WERI-Rb-1 (cell line): ENCODE results near the gene SHH.

Experiments
- DNase-seq: peaks from one replicate; pipeline ENCODE4 v3.0.0-alpha.2; 2020
- H3K27ac ChIP-seq: fragments of 250-450 bp; sonication (Bioruptor Pico); 2 replicates; pipeline ENCODE4 v1.5.1; 2020; ENCODE audit warnings: mild to moderate bottlenecking, moderate library complexity
- H3K27me3 ChIP-seq: fragments of 250-450 bp; sonication (Bioruptor Pico); 2 replicates; pipeline ENCODE4 v1.5.1; 2021; ENCODE audit warnings: mild to moderate bottlenecking, low read depth, moderate library complexity; ENCODE audit not compliant: insufficient read depth, severe bottlenecking
- H3K36me3 ChIP-seq: fragments of 250-450 bp; sonication (Bioruptor Pico); 2 replicates; pipeline ENCODE4 v1.5.1; 2020; ENCODE audit warnings: mild to moderate bottlenecking, moderate library complexity
- H3K4me3 ChIP-seq: 2 replicates; pipeline ENCODE4 v1.5.1; 2011; ENCODE audit warnings: low read depth, mild to moderate bottlenecking, control low read depth, low read length
- H3K9me3 ChIP-seq: fragments of 250-450 bp; sonication (Bioruptor Pico); 2 replicates; pipeline ENCODE4 v1.5.1; 2021; ENCODE audit warnings: mild to moderate bottlenecking, moderate library complexity; ENCODE audit not compliant: severe bottlenecking
- CTCF ChIP-seq: IDR thresholded peaks from 2 replicates; pipeline ENCODE4 v1.5.1; 2011; ENCODE audit warnings: low read depth, mild to moderate bottlenecking, control low read depth, inconsistent platforms, low read length

The SHH gene

DNA sequence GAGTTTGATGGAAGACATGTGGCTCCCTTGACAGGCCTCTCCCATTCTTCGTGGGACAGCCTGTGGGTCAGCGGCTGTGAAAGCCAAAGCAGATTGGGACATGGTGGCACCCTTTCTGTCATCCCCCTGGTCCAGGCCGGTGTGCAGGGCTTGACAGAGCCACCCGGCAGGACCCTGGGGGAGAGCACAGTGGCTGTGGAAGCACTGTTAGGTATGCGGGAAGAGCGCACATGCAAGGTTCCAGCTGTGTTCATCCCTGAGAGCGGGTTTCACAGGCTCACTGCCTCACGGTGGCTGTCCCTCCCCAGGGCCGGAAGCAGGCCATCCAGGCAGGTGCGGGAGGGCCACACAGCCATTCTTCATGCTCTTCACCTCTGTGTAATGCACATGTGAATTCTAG is 29.8 kb downstream of the SHH start:
- H3K9me3 ChIP-seq: no peaks in the 10 kb centered on the region
- no peak for TF ChIP-seq CTCF

DNA sequence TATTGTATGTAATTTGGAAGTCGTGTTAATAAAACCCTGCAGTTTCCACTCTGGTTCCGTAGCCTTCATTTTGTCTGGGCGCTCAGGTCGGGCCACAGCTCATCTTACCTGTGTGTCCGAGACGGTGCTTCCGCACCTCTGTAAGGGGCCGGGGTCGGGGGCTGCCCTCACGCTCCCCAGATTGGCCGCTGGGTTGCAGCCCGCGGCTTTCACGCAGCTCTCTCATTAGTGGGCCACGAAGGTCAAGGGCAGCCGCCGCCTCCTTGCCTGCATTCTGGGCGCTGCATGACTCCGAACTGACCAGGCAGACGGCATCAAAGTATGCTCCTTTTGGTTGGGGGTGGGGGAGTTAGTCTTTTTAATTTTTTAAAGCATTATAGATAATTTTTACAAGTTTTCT is 30.8 kb downstream of the SHH start:
- no peaks in the 10 kb centered on the region for H3K27me3 ChIP-seq

More for the DNA sequence above, 29.8 kb downstream of the SHH start:
- no peaks in the 10 kb centered on the region for H3K27me3 ChIP-seq
- peaks cover 22% of the 10 kb centered on the region for H3K36me3 ChIP-seq
- no peak overlapping the region for H3K4me3 ChIP-seq
- H3K27ac ChIP-seq: no peak overlapping the region
- no peak for DNase-seq

DNA sequence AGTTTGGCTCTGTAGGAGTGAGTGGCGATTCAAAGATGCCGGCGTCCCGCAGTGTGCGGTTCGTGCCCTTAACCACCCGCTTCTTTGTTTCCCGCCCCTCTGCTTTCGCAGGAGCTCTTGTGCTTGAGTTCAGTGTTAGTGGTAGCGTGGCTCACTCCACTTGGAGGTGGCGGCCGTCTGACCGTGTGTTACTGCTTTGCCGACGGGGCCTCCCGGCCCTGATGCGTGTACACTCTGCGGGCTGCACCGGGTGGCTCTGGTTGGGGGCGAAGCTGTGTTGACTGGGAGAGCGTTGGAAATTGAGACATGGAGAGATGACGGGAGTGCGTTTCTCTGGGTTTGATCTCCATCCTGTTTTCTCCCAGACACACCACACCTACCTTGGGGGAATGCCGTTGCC is 31.4 kb downstream of the SHH start:
- no peak overlapping the region for H3K27ac ChIP-seq
- H3K4me3 ChIP-seq: no peak overlapping the region
- TF ChIP-seq CTCF: no peak
- H3K27me3 ChIP-seq: no peaks in the 10 kb centered on the region
- no peaks in the 10 kb centered on the region for H3K9me3 ChIP-seq
- peaks cover 37% of the 10 kb centered on the region for H3K36me3 ChIP-seq
- DNase-seq: no peak

More for the DNA sequence above, 30.8 kb downstream of the SHH start:
- peaks cover 31% of the 10 kb centered on the region for H3K36me3 ChIP-seq
- no peak for DNase-seq
- no peak overlapping the region for H3K27ac ChIP-seq
- TF ChIP-seq CTCF: no peak
- H3K9me3 ChIP-seq: no peaks in the 10 kb centered on the region
- H3K4me3 ChIP-seq: no peak overlapping the region

GRCh38 chr7:155778349-155778748 is 33.9 kb downstream of the SHH start:
- H3K27me3 ChIP-seq: no peaks in the 10 kb centered on the region
- H3K36me3 ChIP-seq: peaks cover 51% of the 10 kb centered on the region
- H3K4me3 ChIP-seq: no peak overlapping the region
- no peak for DNase-seq
- H3K9me3 ChIP-seq: no peaks in the 10 kb centered on the region
- TF ChIP-seq CTCF: no peak
- no peak overlapping the region for H3K27ac ChIP-seq

- DNase-seq: no peak
- peaks cover 55% of the 10 kb centered on the region for H3K36me3 ChIP-seq
- H3K27ac ChIP-seq: no peak overlapping the region
- TF ChIP-seq CTCF: no peak
- no peak overlapping the region for H3K4me3 ChIP-seq
- no peaks in the 10 kb centered on the region for H3K27me3 ChIP-seq
- H3K9me3 ChIP-seq: no peaks in the 10 kb centered on the region
Measured at GRCh38 chr7:155776606-155777005, 35.7 kb downstream of the SHH start.

GRCh38 chr7:155775691-155776090 is 36.6 kb downstream of the SHH start:
- H3K36me3 ChIP-seq: peaks cover 64% of the 10 kb centered on the region
- H3K27me3 ChIP-seq: no peaks in the 10 kb centered on the region
- no peak overlapping the region for H3K4me3 ChIP-seq
- TF ChIP-seq CTCF: no peak
- no peak for DNase-seq
- no peak overlapping the region for H3K27ac ChIP-seq
- H3K9me3 ChIP-seq: no peaks in the 10 kb centered on the region
